Upper lobe of right lung (tissue), 1 donor: Measurements from ENCODE around the gene KLHL1. TPM values are rescaled to one million over a fixed set of nuclear protein-coding genes. Genes with fewer than 3 reads are reported as not detected.

Source experiments
- ATAC-seq: fragments of 200-7000 bp; cut with Tn5 transposase; one replicate; pipeline ENCODE4 v1.9.1; 2020; ENCODE audit warnings: mild to moderate bottlenecking, moderate library complexity
- DNase-seq: peaks from one replicate; pipeline ENCODE4 v3.0.0-alpha.2; 2020
- H3K27ac ChIP-seq: fragments of 200-600 bp; one replicate; pipeline ENCODE4 v1.8.0; 2022
- H3K27me3 ChIP-seq: fragments of 200-600 bp; one replicate; pipeline ENCODE4 v1.8.0; 2022; ENCODE audit warnings: mild to moderate bottlenecking
- H3K36me3 ChIP-seq: fragments of 200-600 bp; one replicate; pipeline ENCODE4 v1.8.0; 2022
- H3K4me1 ChIP-seq: fragments of 200-600 bp; one replicate; pipeline ENCODE4 v1.8.0; 2022
- H3K4me3 ChIP-seq: fragments of 200-600 bp; one replicate; pipeline ENCODE4 v1.8.0; 2022; ENCODE audit warnings: mild to moderate bottlenecking
- H3K9me3 ChIP-seq: fragments of 200-600 bp; one replicate; pipeline ENCODE4 v1.8.0; 2022
- intact Hi-C: fragments of 100-400 bp; cut with DNase I; formaldehyde crosslinking; loops from one replicate; pipeline ENCODE4 v1.11.0; 2022
- total RNA-seq: library from RNA; stranded (reverse); fragmentation: NEBNext Ultra II Directional; extraction: Animal tissue kit (Norgen Biotek cat#: 25700); gene quantifications from one replicate; pipeline ENCODE4 v1.2.1, GENCODE V29; 2021
- TF ChIP-seq, protein P1 (sequence below): fragments of 200-600 bp; IDR thresholded peaks from one replicate; pipeline ENCODE4 v1.8.0; 2022; ENCODE audit warnings: antibody characterized with exemption
- donor health status: DM: no; HTN: yes; CAD: no; lungs with severe emphysema.

KLHL1 gene
- total RNA-seq, 1 donor from 2014 or later: not detected

DNA sequence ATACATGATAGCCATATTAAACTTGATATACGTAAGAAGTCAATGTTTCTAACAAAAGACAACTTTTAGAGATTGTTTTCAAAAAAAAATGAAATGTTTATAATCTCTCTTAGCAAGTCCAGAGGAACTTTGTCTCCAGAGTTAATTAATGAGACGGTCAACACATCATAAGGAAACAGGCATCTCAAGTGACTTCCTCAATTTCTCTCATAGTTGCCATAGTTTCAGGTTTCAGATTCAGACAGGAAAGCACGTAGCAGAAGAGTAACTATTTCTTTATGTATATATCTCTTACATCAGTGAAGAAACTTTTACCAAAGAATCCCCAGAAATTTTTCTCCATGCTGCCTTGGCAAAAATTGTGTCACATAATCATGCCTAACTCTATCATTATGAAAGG lies 160.2 kb downstream of the KLHL1 start:
- intact Hi-C loops: no loop called here
- no peaks in the 10 kb centered on the region for H3K4me1 ChIP-seq
- TF ChIP-seq, protein P1, sequence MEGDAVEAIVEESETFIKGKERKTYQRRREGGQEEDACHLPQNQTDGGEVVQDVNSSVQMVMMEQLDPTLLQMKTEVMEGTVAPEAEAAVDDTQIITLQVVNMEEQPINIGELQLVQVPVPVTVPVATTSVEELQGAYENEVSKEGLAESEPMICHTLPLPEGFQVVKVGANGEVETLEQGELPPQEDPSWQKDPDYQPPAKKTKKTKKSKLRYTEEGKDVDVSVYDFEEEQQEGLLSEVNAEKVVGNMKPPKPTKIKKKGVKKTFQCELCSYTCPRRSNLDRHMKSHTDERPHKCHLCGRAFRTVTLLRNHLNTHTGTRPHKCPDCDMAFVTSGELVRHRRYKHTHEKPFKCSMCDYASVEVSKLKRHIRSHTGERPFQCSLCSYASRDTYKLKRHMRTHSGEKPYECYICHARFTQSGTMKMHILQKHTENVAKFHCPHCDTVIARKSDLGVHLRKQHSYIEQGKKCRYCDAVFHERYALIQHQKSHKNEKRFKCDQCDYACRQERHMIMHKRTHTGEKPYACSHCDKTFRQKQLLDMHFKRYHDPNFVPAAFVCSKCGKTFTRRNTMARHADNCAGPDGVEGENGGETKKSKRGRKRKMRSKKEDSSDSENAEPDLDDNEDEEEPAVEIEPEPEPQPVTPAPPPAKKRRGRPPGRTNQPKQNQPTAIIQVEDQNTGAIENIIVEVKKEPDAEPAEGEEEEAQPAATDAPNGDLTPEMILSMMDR: no peak

DNA sequence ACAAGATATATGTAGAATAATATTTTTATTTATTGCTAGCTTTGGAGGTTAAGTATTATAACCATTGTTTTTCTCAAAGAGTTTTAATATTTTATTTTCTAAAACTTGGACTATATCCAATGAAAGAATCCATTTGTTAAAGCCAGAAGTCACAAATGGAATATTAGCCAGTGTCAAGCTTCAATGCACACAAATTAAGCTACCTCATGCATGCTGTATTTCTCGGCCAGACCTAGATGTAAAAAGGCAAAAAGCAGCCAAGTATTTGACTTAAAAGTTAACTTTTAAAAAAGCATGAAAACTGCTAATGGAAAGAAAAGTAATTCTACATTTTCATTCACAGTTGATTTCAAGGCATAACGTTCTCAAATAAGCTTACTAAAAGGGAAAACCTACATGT lies 160.7 kb downstream of the KLHL1 start:
- ATAC-seq: no peak
- no peak for DNase-seq
- TF ChIP-seq, protein P1: no peak
- H3K27me3 ChIP-seq: no peaks in the 10 kb centered on the region
- no peaks in the 10 kb centered on the region for H3K36me3 ChIP-seq
- intact Hi-C loops: no loop called here
- H3K4me1 ChIP-seq: no peaks in the 10 kb centered on the region
- H3K4me3 ChIP-seq: no peak overlapping the region
- no peaks in the 10 kb centered on the region for H3K9me3 ChIP-seq
- no peak overlapping the region for H3K27ac ChIP-seq

More for the DNA sequence above, 160.2 kb downstream of the KLHL1 start:
- Histone ChIP-seq H3K9me3 (no peaks in the 10 kb centered on the region), H3K27me3 (no peaks in the 10 kb centered on the region), H3K27ac (no peak overlapping the region), H3K36me3 (no peaks in the 10 kb centered on the region), H3K4me3 (no peak overlapping the region)
- no peak for DNase-seq
- ATAC-seq: no peak

DNA sequence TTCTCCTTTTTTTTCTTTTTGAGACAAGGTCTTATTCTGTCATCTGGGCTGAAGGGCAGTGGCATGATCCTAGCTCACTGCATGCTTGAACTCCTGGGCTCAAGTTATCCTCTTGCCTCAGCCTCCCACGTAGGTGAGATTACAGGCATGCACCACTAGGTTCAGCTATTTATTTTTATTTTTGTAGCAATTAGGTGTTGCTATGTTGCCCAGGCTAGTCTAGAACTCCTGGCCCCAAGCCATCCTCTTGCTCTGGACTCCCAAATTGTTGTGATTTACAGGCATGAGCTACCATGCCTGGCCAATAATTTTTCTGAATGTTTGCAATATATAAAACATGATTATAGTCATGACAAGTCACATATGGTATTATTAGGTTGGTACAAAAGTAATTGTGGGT lies 161.7 kb downstream of the KLHL1 start:
- no peak for DNase-seq
- H3K27ac ChIP-seq: no peak overlapping the region
- no peak for ATAC-seq
- H3K4me1 ChIP-seq: no peaks in the 10 kb centered on the region
- no peak overlapping the region for H3K4me3 ChIP-seq
- intact Hi-C loops: no loop called here
- no peaks in the 10 kb centered on the region for H3K27me3 ChIP-seq
- TF ChIP-seq, protein P1: no peak
- no peaks in the 10 kb centered on the region for H3K36me3 ChIP-seq
- H3K9me3 ChIP-seq: no peaks in the 10 kb centered on the region

DNA sequence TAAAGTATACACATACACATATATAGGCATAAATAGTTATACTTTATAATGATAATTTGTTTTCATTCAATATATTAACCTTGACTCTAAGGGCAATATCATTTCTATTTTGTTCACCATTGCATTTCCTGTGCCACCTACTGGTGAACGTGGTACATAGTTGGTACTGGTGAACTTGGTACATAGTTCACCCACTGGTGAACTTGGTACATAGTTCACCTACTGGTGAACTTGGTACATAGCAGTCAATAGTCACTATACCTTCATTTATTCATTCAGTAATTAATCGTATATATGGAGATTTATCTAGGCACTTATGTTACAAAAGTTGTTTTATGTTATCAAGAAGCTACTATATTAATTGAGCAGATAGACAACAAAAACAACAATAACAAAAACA lies 173.2 kb downstream of the KLHL1 start:
- TF ChIP-seq, protein P1: no peak
- no peak overlapping the region for H3K27ac ChIP-seq
- no peak overlapping the region for H3K4me3 ChIP-seq
- H3K4me1 ChIP-seq: no peaks in the 10 kb centered on the region
- ATAC-seq (no peak), DNase-seq (no peak)
- H3K27me3 ChIP-seq: no peaks in the 10 kb centered on the region
- intact Hi-C loops: no loop called here
- H3K9me3 ChIP-seq: no peaks in the 10 kb centered on the region
- H3K36me3 ChIP-seq: no peaks in the 10 kb centered on the region

DNA sequence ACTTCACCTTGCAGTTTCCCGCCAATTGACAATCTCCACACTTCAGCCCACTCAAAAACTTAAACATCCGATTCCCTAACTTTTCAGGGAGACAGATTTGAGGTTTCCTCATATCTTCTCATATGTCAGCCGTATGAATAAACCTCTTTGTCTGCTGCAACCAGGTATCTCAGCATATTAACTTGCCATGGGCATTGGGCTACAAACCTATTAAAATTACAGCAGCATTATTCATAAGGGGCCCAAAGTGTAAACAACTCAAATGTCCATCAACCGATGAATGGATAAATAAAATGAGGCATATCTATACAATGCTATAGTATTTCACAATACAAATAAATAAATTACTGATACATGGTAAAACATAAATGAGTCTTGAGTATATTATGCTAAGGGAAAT lies 180.0 kb downstream of the KLHL1 start:
- Histone ChIP-seq H3K4me3 (no peak overlapping the region), H3K27me3 (no peaks in the 10 kb centered on the region), H3K4me1 (no peaks in the 10 kb centered on the region), H3K36me3 (no peaks in the 10 kb centered on the region), H3K9me3 (no peaks in the 10 kb centered on the region), H3K27ac (no peak overlapping the region)
- TF ChIP-seq, protein P1: no peak
- DNase-seq (no peak), ATAC-seq (no peak)
- intact Hi-C loops: no loop called here

DNA sequence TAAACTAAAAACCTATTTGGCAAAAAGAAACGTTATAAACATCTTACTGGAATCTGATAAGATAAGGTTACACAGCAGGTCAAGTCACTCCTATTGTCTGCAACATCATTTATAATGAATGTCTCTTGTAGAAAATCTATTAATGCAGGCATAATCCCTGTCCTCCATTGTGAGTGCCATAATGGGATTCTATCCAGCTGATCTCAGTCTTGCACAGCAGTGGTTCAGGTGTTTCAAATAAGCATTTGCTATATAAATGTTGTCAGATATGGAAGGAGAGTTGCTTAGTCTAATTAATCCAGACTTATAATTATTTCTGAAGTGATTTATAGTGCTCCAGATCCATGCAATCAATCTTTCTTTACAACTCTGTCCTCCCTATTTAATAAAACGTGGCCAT lies 187.1 kb downstream of the KLHL1 start:
- Histone ChIP-seq H3K4me3 (no peak overlapping the region), H3K36me3 (no peaks in the 10 kb centered on the region), H3K27ac (no peak overlapping the region), H3K9me3 (no peaks in the 10 kb centered on the region), H3K27me3 (no peaks in the 10 kb centered on the region), H3K4me1 (no peaks in the 10 kb centered on the region)
- no peak for ATAC-seq
- DNase-seq: no peak
- intact Hi-C loops: no loop called here
- TF ChIP-seq, protein P1: no peak
